Measurements from ENCODE around the gene GPR45. TPM values are rescaled to one million over a fixed set of nuclear protein-coding genes. Genes with fewer than 3 reads are reported as not detected.

Gene GPR45
- total RNA-seq, 1 donor from 2014 or later: not detected

DNA sequence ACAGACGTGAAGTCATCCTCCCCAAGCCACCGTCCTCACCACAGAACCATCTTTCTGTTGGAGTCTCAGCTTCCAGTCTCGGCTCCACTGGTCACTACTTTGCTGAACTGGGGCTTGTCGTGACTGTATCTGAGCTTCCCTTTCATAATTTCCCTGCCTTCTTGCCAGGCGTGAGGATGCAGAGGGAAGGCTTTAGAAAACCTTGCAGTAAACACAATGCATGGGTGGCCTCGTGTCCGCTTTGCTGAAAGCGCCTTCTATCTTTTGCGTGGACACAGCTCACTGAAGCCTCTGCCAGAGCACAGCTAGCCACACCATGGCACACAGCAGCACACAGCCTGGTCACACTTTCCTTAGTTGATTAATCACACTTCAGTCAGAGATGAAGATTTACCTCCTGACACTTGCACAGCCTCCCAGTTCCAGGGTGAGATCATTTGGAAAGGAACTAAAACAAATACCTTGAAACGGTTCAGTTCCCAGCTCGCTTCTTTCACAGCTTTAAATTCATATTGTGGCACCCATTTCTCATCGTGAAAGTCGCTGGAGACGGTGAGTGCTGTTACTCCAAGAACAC, 2.8 kb upstream of the GPR45 start:
- Histone ChIP-seq H3K4me1 (no peaks in the 10 kb centered on the region), H3K27me3 (ENCODE audit: low read depth) (peaks cover 5% of the 10 kb centered on the region), H3K27ac (no peak overlapping the region), H3K4me3 (no peak overlapping the region), H3K9me3 (no peaks in the 10 kb centered on the region), H3K36me3 (no peaks in the 10 kb centered on the region)
- DNase-seq (no peak), ATAC-seq (no peak)
- intact Hi-C loops (cut with DNase I): loop anchor here (10.0 kb wide), 1 partner anchor 124 kb away; no protein-coding TSS in a partner anchor
- TF ChIP-seq, protein P1, sequence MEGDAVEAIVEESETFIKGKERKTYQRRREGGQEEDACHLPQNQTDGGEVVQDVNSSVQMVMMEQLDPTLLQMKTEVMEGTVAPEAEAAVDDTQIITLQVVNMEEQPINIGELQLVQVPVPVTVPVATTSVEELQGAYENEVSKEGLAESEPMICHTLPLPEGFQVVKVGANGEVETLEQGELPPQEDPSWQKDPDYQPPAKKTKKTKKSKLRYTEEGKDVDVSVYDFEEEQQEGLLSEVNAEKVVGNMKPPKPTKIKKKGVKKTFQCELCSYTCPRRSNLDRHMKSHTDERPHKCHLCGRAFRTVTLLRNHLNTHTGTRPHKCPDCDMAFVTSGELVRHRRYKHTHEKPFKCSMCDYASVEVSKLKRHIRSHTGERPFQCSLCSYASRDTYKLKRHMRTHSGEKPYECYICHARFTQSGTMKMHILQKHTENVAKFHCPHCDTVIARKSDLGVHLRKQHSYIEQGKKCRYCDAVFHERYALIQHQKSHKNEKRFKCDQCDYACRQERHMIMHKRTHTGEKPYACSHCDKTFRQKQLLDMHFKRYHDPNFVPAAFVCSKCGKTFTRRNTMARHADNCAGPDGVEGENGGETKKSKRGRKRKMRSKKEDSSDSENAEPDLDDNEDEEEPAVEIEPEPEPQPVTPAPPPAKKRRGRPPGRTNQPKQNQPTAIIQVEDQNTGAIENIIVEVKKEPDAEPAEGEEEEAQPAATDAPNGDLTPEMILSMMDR (IDR thresholded peaks at IDR 0.05): no peak

DNA sequence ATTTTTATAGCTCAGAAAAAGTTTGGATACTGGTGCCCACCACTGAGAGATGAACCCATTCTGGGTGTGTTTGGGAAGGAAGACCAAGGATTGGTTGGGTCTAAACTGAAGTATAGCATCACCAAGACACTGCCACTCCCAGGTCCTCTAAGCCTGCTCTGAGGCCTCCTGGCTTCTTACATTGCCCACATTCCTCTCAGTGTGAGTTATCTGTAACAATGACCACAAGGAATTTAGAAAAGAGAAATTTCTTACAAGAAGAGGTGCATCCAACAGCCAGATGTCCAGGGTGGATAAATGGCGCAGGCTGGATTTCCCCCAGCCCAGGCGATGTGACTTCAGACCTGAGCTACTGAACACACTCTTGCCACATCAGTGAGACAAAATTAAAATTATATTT, 1.6 kb upstream of the GPR45 start:
- H3K4me3 ChIP-seq: no peak overlapping the region
- H3K4me1 ChIP-seq: no peaks in the 10 kb centered on the region
- H3K27me3 ChIP-seq (ENCODE audit: low read depth): peaks cover 5% of the 10 kb centered on the region
- intact Hi-C loops (cut with DNase I): loop anchor here (10.0 kb wide), 1 partner anchor 125 kb away; no protein-coding TSS in a partner anchor
- H3K9me3 ChIP-seq: no peaks in the 10 kb centered on the region
- ATAC-seq (no peak), DNase-seq (no peak)
- TF ChIP-seq, protein P1 (IDR thresholded peaks at IDR 0.05): no peak
- H3K36me3 ChIP-seq: no peaks in the 10 kb centered on the region
- no peak overlapping the region for H3K27ac ChIP-seq

DNA sequence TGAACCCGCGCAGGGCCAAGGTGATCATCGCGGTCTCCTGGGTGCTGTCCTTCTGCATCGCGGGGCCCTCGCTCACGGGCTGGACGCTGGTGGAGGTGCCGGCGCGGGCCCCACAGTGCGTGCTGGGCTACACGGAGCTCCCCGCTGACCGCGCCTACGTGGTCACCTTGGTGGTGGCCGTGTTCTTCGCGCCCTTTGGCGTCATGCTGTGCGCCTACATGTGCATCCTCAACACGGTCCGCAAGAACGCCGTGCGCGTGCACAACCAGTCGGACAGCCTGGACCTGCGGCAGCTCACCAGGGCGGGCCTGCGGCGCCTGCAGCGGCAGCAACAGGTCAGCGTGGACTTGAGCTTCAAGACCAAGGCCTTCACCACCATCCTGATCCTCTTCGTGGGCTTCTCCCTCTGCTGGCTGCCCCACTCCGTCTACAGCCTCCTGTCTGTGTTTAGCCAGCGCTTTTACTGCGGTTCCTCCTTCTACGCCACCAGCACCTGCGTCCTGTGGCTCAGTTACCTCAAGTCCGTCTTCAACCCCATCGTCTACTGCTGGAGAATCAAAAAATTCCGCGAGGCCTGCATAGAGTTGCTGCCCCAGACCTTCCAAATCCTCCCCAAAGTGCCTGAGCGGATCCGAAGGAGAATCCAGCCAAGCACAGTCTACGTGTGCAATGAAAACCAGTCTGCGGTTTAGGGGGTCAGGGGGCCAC, 897 bp downstream of the GPR45 start:
- H3K27ac ChIP-seq: no peak overlapping the region
- H3K27me3 ChIP-seq (ENCODE audit: low read depth): no peaks in the 10 kb centered on the region
- no peaks in the 10 kb centered on the region for H3K36me3 ChIP-seq
- no peak for DNase-seq
- intact Hi-C loops (cut with DNase I): no loop called here
- TF ChIP-seq, protein P1 (IDR thresholded peaks at IDR 0.05): no peak
- ATAC-seq: no peak
- H3K4me1 ChIP-seq: no peaks in the 10 kb centered on the region
- H3K4me3 ChIP-seq: no peak overlapping the region
- H3K9me3 ChIP-seq: no peaks in the 10 kb centered on the region

DNA sequence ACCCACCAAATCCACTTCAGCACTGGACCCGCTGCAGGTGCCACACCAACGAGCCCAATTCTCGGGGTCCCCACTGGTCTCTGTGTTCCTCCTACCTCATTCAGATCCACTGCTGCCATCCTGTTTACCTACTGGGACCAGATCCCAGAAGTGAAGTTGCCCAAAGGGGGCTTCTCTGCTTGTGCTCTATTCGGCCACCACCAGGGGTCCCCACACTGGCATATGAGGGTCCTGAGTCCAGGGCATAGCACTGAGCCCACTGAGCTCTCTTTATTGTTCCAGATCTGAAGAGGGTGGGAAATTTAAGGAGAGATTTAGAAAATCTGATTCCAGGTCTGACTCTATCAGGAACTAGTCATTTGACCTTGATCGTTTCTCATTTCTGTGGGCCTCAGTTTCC, 2.4 kb downstream of the GPR45 start:
- no peak overlapping the region for H3K27ac ChIP-seq
- TF ChIP-seq, protein P1 (IDR thresholded peaks at IDR 0.05): no peak

DNA sequence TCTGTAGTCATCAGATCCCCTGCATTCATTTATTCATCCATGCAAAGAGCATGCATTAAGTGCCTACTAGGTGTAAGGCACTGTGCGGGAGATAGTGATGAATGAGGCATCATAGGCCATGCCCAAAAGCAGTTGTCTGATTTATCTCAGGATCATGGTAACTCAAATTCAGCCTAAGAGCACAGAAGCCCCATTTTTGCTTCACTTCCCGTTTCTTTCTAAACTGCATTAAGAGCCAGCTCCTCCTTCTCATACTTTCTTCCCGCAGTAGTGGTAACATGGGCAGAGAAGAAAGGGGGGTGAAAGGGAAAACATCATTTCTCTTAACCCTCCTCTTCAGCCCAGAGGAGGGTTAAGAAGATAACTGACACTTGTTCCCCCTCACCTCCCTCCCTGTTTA, 2.9 kb downstream of the GPR45 start:
- no peak overlapping the region for H3K4me3 ChIP-seq
- TF ChIP-seq, protein P1 (IDR thresholded peaks at IDR 0.05): no peak
- no peaks in the 10 kb centered on the region for H3K9me3 ChIP-seq
- ATAC-seq (no peak), DNase-seq (no peak)
- H3K4me1 ChIP-seq: no peaks in the 10 kb centered on the region
- no peak overlapping the region for H3K27ac ChIP-seq
- H3K27me3 ChIP-seq (ENCODE audit: low read depth): no peaks in the 10 kb centered on the region
- intact Hi-C loops (cut with DNase I): no loop called here
- no peaks in the 10 kb centered on the region for H3K36me3 ChIP-seq

More for the DNA sequence above, 2.4 kb downstream of the GPR45 start:
- intact Hi-C loops (cut with DNase I): no loop called here
- H3K36me3 ChIP-seq: no peaks in the 10 kb centered on the region
- H3K4me3 ChIP-seq: no peak overlapping the region
- no peak for ATAC-seq
- no peaks in the 10 kb centered on the region for H3K9me3 ChIP-seq
- DNase-seq: no peak
- H3K27me3 ChIP-seq (ENCODE audit: low read depth): no peaks in the 10 kb centered on the region
- no peaks in the 10 kb centered on the region for H3K4me1 ChIP-seq
